ENCODE data around the gene NTMT2. TPM values are rescaled to one million over a fixed set of nuclear protein-coding genes. Genes with fewer than 3 reads are reported as not detected.
"Not testable (repeated sequence)": the region's sequence is repeated elsewhere in the genome, so short reads cannot be mapped to it uniquely, and the experiment has no call there.

Gene NTMT2
- total and polyA plus RNA-seq, 12 donors = 0.29 to 3.2 (median 2.4) TPM

DNA sequence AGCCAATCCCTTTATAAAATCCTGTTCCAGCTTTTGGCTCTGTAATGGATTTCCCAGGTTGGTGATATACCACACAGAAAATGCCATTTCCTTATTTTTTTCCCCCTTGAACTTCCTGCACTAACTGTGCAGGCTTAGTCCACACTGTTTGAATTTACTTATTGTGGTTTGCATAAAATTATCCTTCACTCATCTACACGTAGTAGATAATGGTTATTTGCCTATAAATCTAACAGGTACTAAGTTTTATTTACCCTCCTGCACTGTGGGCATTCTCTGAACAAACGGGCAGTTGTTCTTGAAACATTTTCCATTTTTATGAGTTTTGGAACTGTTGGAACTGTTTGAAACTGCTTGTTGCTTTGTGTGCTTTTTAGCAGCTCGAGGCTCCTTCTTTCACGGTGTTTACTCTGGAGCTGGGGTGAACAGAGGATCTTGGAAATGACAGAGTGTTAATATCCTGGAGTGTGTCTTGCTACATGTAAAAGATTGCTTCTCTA is 48.3 kb upstream of the NTMT2 start:
- no peak overlapping the region for H3K4me3 ChIP-seq
- ATAC-seq (no peak), DNase-seq (no peak)
- H3K9me3 ChIP-seq = peaks cover 0 to 10% (median 0%) of the 10 kb centered on the region in 11 donors
- H3K36me3 ChIP-seq = no peaks in the 10 kb centered on the region
- H3K27ac ChIP-seq = no peak overlapping the region
- 41 to 44% methylated on average over 4 of the region's 4 CpGs for WGBS, 2 donors
- H3K4me1 ChIP-seq = no peaks in the 10 kb centered on the region
- intact Hi-C loops (cut with DNase I) = no loop called here
- no peaks in the 10 kb centered on the region for H3K27me3 ChIP-seq
- TF ChIP-seq, protein P1, sequence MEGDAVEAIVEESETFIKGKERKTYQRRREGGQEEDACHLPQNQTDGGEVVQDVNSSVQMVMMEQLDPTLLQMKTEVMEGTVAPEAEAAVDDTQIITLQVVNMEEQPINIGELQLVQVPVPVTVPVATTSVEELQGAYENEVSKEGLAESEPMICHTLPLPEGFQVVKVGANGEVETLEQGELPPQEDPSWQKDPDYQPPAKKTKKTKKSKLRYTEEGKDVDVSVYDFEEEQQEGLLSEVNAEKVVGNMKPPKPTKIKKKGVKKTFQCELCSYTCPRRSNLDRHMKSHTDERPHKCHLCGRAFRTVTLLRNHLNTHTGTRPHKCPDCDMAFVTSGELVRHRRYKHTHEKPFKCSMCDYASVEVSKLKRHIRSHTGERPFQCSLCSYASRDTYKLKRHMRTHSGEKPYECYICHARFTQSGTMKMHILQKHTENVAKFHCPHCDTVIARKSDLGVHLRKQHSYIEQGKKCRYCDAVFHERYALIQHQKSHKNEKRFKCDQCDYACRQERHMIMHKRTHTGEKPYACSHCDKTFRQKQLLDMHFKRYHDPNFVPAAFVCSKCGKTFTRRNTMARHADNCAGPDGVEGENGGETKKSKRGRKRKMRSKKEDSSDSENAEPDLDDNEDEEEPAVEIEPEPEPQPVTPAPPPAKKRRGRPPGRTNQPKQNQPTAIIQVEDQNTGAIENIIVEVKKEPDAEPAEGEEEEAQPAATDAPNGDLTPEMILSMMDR (IDR thresholded peaks at IDR 0.05) = no peak

DNA sequence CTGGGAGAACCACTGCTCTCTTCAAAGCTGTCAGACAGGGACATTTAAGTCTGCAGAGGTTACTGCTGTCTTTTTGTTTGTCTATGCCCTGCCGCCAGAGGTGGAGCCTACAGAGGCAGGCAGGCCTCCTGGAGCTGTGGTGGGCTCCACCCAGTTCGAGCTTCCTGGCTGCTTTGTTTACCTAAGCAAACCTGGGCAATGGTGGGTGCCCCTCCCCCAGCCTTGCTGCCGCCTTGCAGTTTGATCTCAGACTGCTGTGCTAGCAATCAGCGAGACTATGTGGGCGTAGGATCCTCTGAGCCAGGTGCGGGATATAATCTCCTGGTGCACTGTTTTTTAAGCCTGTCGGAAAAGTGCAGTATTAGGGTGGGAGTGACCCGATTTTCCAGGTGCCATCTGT is 32.6 kb upstream of the NTMT2 start:
- H3K27me3 ChIP-seq; H3K4me1 ChIP-seq; intact Hi-C loops (cut with DNase I); DNase-seq; H3K9me3 ChIP-seq; H3K27ac ChIP-seq; H3K4me3 ChIP-seq; H3K36me3 ChIP-seq; ATAC-seq: not testable (repeated sequence)
- 82 to 88% methylated on average over 8 of the region's 8 CpGs for WGBS, 2 donors

DNA sequence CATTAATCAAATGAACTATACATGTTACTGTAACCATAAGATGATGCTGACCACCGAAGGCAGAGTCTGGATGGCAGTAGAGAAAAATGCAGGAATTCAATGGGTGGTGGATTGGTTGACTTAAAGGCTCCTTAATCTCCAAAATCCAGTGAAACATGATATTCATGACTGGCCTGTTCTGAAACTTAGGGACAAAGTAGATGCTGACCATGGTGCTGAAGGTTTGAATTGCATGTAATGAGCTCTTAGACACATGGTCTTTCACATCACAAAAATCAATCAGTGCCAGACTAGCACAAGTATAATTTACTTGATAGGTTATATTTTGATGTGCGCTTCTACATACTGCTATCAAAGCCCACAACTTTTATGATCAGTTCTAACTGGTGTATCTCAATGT is 30.9 kb upstream of the NTMT2 start:
- TF ChIP-seq, protein P1 (IDR thresholded peaks at IDR 0.05) = no peak
- no peaks in the 10 kb centered on the region for H3K36me3 ChIP-seq
- no peak for ATAC-seq
- no peaks in the 10 kb centered on the region for H3K27me3 ChIP-seq
- intact Hi-C loops (cut with DNase I) = no loop called here
- no peak for DNase-seq
- H3K4me1 ChIP-seq = no peaks in the 10 kb centered on the region
- H3K4me3 ChIP-seq = no peak overlapping the region
- peaks cover 0 to 8% (median 0%) of the 10 kb centered on the region in 11 donors for H3K9me3 ChIP-seq
- 76 to 81% methylated on average over 2 of the region's 2 CpGs for WGBS, 2 donors
- H3K27ac ChIP-seq = no peak overlapping the region

DNA sequence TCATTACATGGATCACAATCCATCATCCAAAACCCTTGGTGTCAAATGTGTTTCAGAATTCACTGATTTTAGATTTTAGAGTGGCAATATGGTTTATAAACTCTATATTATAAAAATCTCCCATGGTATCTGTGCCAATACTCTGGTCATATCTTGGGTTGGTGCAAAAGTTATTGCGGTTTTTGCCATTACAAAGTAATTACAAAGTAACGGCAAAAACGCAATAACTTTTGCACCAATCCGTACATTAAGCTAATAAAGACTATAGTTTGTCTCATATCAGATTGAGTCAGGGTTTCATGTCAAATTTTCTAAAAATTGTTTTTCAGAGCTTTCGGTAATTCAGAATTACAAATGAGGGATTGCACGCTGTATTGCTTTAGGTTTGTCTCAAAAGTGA is 23.4 kb upstream of the NTMT2 start:
- Histone ChIP-seq H3K27me3 (no peaks in the 10 kb centered on the region), H3K4me1 (no peaks in the 10 kb centered on the region), H3K4me3 (no peak overlapping the region), H3K36me3 (no peaks in the 10 kb centered on the region), H3K9me3 (peaks cover 0 to 9% (median 0%) of the 10 kb centered on the region in 11 donors), H3K27ac (no peak overlapping the region)
- no peak for ATAC-seq
- 94 to 95% methylated on average over 6 of the region's 6 CpGs for WGBS, 2 donors
- intact Hi-C loops (cut with DNase I) = no loop called here
- DNase-seq = no peak
- TF ChIP-seq, protein P1 (IDR thresholded peaks at IDR 0.05) = no peak

DNA sequence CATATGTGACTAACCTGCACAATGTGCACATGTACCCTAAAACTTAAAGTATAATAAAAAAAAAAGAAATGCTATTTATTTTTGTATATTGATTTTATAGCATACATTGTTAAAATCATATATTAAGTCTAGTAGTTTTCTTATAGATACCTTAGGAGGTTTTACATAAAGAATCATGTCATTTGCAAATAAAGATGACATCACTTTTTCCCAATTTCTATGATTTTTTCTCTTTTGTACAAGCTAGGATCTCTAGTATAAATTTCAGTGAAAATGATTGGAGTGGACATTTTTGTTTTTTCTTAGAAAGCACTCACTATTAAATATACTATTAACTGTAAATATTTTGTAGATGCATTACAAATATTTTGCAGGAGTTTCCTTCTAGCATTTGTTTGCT is 20.5 kb upstream of the NTMT2 start:
- ATAC-seq (no peak), DNase-seq (no peak)
- Histone ChIP-seq H3K27ac (no peak overlapping the region), H3K4me1 (no peaks in the 10 kb centered on the region), H3K36me3 (no peaks in the 10 kb centered on the region), H3K4me3 (no peak overlapping the region), H3K9me3 (peaks cover 0 to 9% (median 0%) of the 10 kb centered on the region in 11 donors), H3K27me3 (no peaks in the 10 kb centered on the region)
- TF ChIP-seq, protein P1 (IDR thresholded peaks at IDR 0.05) = no peak
- intact Hi-C loops (cut with DNase I) = no loop called here

Measured in heart right ventricle (tissue), 16 donors.